ENCODE data around the gene FXYD6.

- no peak for TF ChIP-seq POLR2AphosphoS5 (IDR thresholded peaks at IDR 0.05; ENCODE audit: borderline replicate concordance, low read depth, low read length)
- no peak for TF ChIP-seq EZH2 (IDR thresholded peaks at IDR 0.05)
Observed at GRCh38 chr11:117799634-117800033, 76.8 kb downstream of the FXYD6 start.
